Measurements from ENCODE around the gene CHID1. TPM values are rescaled to one million over a fixed set of nuclear protein-coding genes. Genes with fewer than 3 reads are reported as not detected.

Gene CHID1
- total RNA-seq, 2 experiments from 2014 or later, result 60.4 to 75.3 TPM

GRCh38 chr11:894575-895201 is 15.9 kb downstream of the CHID1 start:
- DNase-seq, result no peak
- Mint-ChIP-seq H3K27me3 (no peaks in the 10 kb centered on the region), H3K4me3 (no peak overlapping the region), H3K9me3 (ENCODE audit: low read depth) (no peaks in the 10 kb centered on the region), H3K36me3 (ENCODE audit: low read depth) (no peaks in the 10 kb centered on the region), H3K4me1 (no peaks in the 10 kb centered on the region), H3K27ac (no peak overlapping the region)
- intact Hi-C loops (cut with DNase I, micrococcal nuclease), result no loop called here
- CTCF ChIA-PET, result no interaction called here
- ATAC-seq, result no peak
- POLR2A ChIA-PET, result no interaction called here

GRCh38 chr11:893008-893654 is 17.5 kb downstream of the CHID1 start:
- ChIA-PET CTCF (no interaction called here), POLR2A (no interaction called here)
- H3K4me3 Mint-ChIP-seq, result no peak overlapping the region
- peaks cover 2% of the 10 kb centered on the region for H3K36me3 Mint-ChIP-seq (ENCODE audit: low read depth)
- H3K9me3 Mint-ChIP-seq (ENCODE audit: low read depth), result no peaks in the 10 kb centered on the region
- no peaks in the 10 kb centered on the region for H3K27me3 Mint-ChIP-seq
- H3K4me1 Mint-ChIP-seq, result no peaks in the 10 kb centered on the region
- intact Hi-C loops (cut with DNase I, micrococcal nuclease), result no loop called here
- no peak overlapping the region for H3K27ac Mint-ChIP-seq
- DNase-seq (no peak), ATAC-seq (no peak)

- ChIA-PET POLR2A (no interaction called here), CTCF (no interaction called here)
- no peaks in the 10 kb centered on the region for H3K4me1 Mint-ChIP-seq
- no peak overlapping the region for H3K27ac Mint-ChIP-seq
- intact Hi-C loops (cut with DNase I, micrococcal nuclease), result no loop called here
- ATAC-seq (no peak), DNase-seq (no peak)
- H3K4me3 Mint-ChIP-seq, result no peak overlapping the region
- no peaks in the 10 kb centered on the region for H3K27me3 Mint-ChIP-seq
- H3K36me3 Mint-ChIP-seq (ENCODE audit: low read depth), result peaks cover 9% of the 10 kb centered on the region
- H3K9me3 Mint-ChIP-seq (ENCODE audit: low read depth), result no peaks in the 10 kb centered on the region
Observed at GRCh38 chr11:890794-891540, 19.6 kb downstream of the CHID1 start.

- no peaks in the 10 kb centered on the region for H3K4me1 Mint-ChIP-seq
- peaks cover 9% of the 10 kb centered on the region for H3K36me3 Mint-ChIP-seq (ENCODE audit: low read depth)
- no peak for DNase-seq
- intact Hi-C loops (cut with DNase I, micrococcal nuclease), result no loop called here
- H3K27me3 Mint-ChIP-seq, result no peaks in the 10 kb centered on the region
- no peak overlapping the region for H3K27ac Mint-ChIP-seq
- no peak for ATAC-seq
- H3K4me3 Mint-ChIP-seq, result no peak overlapping the region
- no peaks in the 10 kb centered on the region for H3K9me3 Mint-ChIP-seq (ENCODE audit: low read depth)
- POLR2A ChIA-PET, result no interaction called here
- CTCF ChIA-PET, result no interaction called here
Observed at GRCh38 chr11:889687-890475, 20.7 kb downstream of the CHID1 start.

- H3K27ac Mint-ChIP-seq, result no peak overlapping the region
- CTCF ChIA-PET, result no interaction called here
- peaks cover 9% of the 10 kb centered on the region for H3K36me3 Mint-ChIP-seq (ENCODE audit: low read depth)
Observed at GRCh38 chr11:889257-889656, 21.4 kb downstream of the CHID1 start.

GRCh38 chr11:888310-889212 is 22.0 kb downstream of the CHID1 start:
- Mint-ChIP-seq H3K27ac (no peak overlapping the region), H3K4me1 (no peaks in the 10 kb centered on the region), H3K9me3 (ENCODE audit: low read depth) (no peaks in the 10 kb centered on the region), H3K27me3 (no peaks in the 10 kb centered on the region), H3K36me3 (ENCODE audit: low read depth) (peaks cover 9% of the 10 kb centered on the region), H3K4me3 (no peak overlapping the region)
- ATAC-seq (no peak), DNase-seq (no peak)
- POLR2A ChIA-PET, result interaction anchor here (0.6 kb wide), 1 partner anchor 101 kb away, joined by 3 read pairs; no protein-coding TSS in a partner anchor
- CTCF ChIA-PET, result no interaction called here
- intact Hi-C loops (cut with DNase I, micrococcal nuclease), result no loop called here

More at GRCh38 chr11:889257-889656, 21.4 kb downstream of the CHID1 start:
- H3K4me1 Mint-ChIP-seq, result no peaks in the 10 kb centered on the region
- no peaks in the 10 kb centered on the region for H3K27me3 Mint-ChIP-seq
- intact Hi-C loops (cut with DNase I, micrococcal nuclease), result no loop called here
- POLR2A ChIA-PET, result no interaction called here
- ATAC-seq (no peak), DNase-seq (no peak)
- H3K9me3 Mint-ChIP-seq (ENCODE audit: low read depth), result no peaks in the 10 kb centered on the region
- no peak overlapping the region for H3K4me3 Mint-ChIP-seq

GRCh38 chr11:887589-887988 is 23.0 kb downstream of the CHID1 start:
- ATAC-seq, result no peak
- no peaks in the 10 kb centered on the region for H3K9me3 Mint-ChIP-seq (ENCODE audit: low read depth)
- H3K4me1 Mint-ChIP-seq, result no peaks in the 10 kb centered on the region
- no peak overlapping the region for H3K27ac Mint-ChIP-seq
- no peak overlapping the region for H3K4me3 Mint-ChIP-seq
- H3K36me3 Mint-ChIP-seq (ENCODE audit: low read depth), result peaks cover 15% of the 10 kb centered on the region
- H3K27me3 Mint-ChIP-seq, result no peaks in the 10 kb centered on the region
- CTCF ChIA-PET, result no interaction called here
- intact Hi-C loops (cut with DNase I, micrococcal nuclease), result no loop called here
- DNase-seq, result no peak
- POLR2A ChIA-PET, result interaction anchor here (0.6 kb wide), 1 partner anchor 102 kb away, joined by 3 read pairs; no protein-coding TSS in a partner anchor

- ChIA-PET POLR2A (no interaction called here), CTCF (interaction anchor here (0.8 kb wide), 1 partner anchor 48 kb away, joined by 3 read pairs; no protein-coding TSS in a partner anchor)
- peaks cover 20% of the 10 kb centered on the region for H3K36me3 Mint-ChIP-seq (ENCODE audit: low read depth)
- no peak for DNase-seq
- intact Hi-C loops (cut with DNase I, micrococcal nuclease), result no loop called here
- no peak overlapping the region for H3K27ac Mint-ChIP-seq
- no peak for ATAC-seq
- no peaks in the 10 kb centered on the region for H3K27me3 Mint-ChIP-seq
- no peaks in the 10 kb centered on the region for H3K4me1 Mint-ChIP-seq
- no peaks in the 10 kb centered on the region for H3K9me3 Mint-ChIP-seq (ENCODE audit: low read depth)
- H3K4me3 Mint-ChIP-seq, result no peak overlapping the region
Observed at GRCh38 chr11:886568-886967, 24.0 kb downstream of the CHID1 start.

- ChIA-PET POLR2A (no interaction called here), CTCF (no interaction called here)
- intact Hi-C loops (cut with DNase I, micrococcal nuclease), result no loop called here
- Mint-ChIP-seq H3K36me3 (ENCODE audit: low read depth) (peaks cover 26% of the 10 kb centered on the region), H3K4me1 (no peaks in the 10 kb centered on the region), H3K9me3 (ENCODE audit: low read depth) (no peaks in the 10 kb centered on the region), H3K27me3 (no peaks in the 10 kb centered on the region), H3K27ac (no peak overlapping the region), H3K4me3 (no peak overlapping the region)
- DNase-seq (no peak), ATAC-seq (no peak)
Observed at GRCh38 chr11:884578-885070, 26.0 kb downstream of the CHID1 start.

- DNase-seq, result no peak
- H3K36me3 Mint-ChIP-seq (ENCODE audit: low read depth), result peaks cover 29% of the 10 kb centered on the region
- no peak overlapping the region for H3K4me3 Mint-ChIP-seq
- ChIA-PET POLR2A (no interaction called here), CTCF (no interaction called here)
- no peaks in the 10 kb centered on the region for H3K27me3 Mint-ChIP-seq
- no peaks in the 10 kb centered on the region for H3K4me1 Mint-ChIP-seq
- no peak for ATAC-seq
- intact Hi-C loops (cut with DNase I, micrococcal nuclease), result no loop called here
- H3K27ac Mint-ChIP-seq, result no peak overlapping the region
- no peaks in the 10 kb centered on the region for H3K9me3 Mint-ChIP-seq (ENCODE audit: low read depth)
Observed at GRCh38 chr11:883527-883926, 27.1 kb downstream of the CHID1 start.

GRCh38 chr11:882596-882995 is 28.0 kb downstream of the CHID1 start:
- intact Hi-C loops (cut with DNase I, micrococcal nuclease), result no loop called here
- Mint-ChIP-seq H3K4me3 (no peak overlapping the region), H3K27me3 (no peaks in the 10 kb centered on the region), H3K4me1 (no peaks in the 10 kb centered on the region), H3K9me3 (ENCODE audit: low read depth) (no peaks in the 10 kb centered on the region), H3K36me3 (ENCODE audit: low read depth) (peaks cover 32% of the 10 kb centered on the region), H3K27ac (no peak overlapping the region)
- POLR2A ChIA-PET, result no interaction called here
- no peak for ATAC-seq
- DNase-seq, result no peak
- CTCF ChIA-PET, result no interaction called here

Data from activated CD4-positive, alpha-beta T cell treated with anti-CD3 and anti-CD28 coated beads for 36 hours (primary cell).